HepG2 (cell line): ENCODE measurements around the gene LDAH.

Experiments
- ELF1 ChIP-seq: sonication (generic); formaldehyde crosslinking; IDR thresholded peaks from 2 replicates; pipeline ENCODE4 v1.4.0; 2020; ENCODE audit warnings: missing genetic modification reagents
- MEF2D ChIP-seq: sonication (generic); formaldehyde crosslinking; IDR thresholded peaks from 2 replicates; pipeline ENCODE4 v1.5.1; 2020; ENCODE audit warnings: mild to moderate bottlenecking, missing genetic modification reagents
- NCOA2 ChIP-seq: sonication (generic); formaldehyde crosslinking; IDR thresholded peaks from 2 replicates; pipeline ENCODE4 v1.8.0; 2022; ENCODE audit warnings: inconsistent platforms
- NFE2 ChIP-seq: sonication (generic); formaldehyde crosslinking; IDR thresholded peaks from 2 replicates; pipeline ENCODE4 v1.4.0; 2020; ENCODE audit warnings: missing genetic modification reagents
- NFE2L1 ChIP-seq: sonication (generic); formaldehyde crosslinking; IDR thresholded peaks from 2 replicates; pipeline ENCODE4 v1.4.0; 2020; ENCODE audit warnings: missing genetic modification reagents, mild to moderate bottlenecking, borderline replicate concordance
- RAD21 ChIP-seq: fragments of 450-650 bp; formaldehyde crosslinking; IDR thresholded peaks from 2 replicates; pipeline ENCODE4 v1.5.0; 2020; ENCODE audit warnings: mild to moderate bottlenecking
- SP1 ChIP-seq, 2 experiments: fragments of 450-650 bp in 1 of 2; sonication (generic) in 1 of 2; formaldehyde crosslinking in 1 of 2; IDR thresholded peaks; 2 replicates each; pipeline versions ENCODE4 v1.4.0 to v1.6.1; 2016 to 2020; ENCODE audit warnings: missing genetic modification reagents in 1 of 2
- TARDBP ChIP-seq: sonication (generic); formaldehyde crosslinking; IDR thresholded peaks from 2 replicates; pipeline ENCODE4 v1.8.0; 2022; ENCODE audit warnings: mild to moderate bottlenecking, missing genetic modification reagents
- ZFX ChIP-seq: sonication (generic); formaldehyde crosslinking; IDR thresholded peaks from 2 replicates; pipeline ENCODE4 v1.4.0; 2020; ENCODE audit warnings: mild to moderate bottlenecking, low read depth, missing genetic modification reagents, moderate library complexity
- ZNF629 ChIP-seq: sonication (generic); formaldehyde crosslinking; conservative IDR thresholded peaks from 2 replicates; pipeline ENCODE4 v1.5.0; 2020; ENCODE audit warnings: missing genetic modification reagents
- TF ChIP-seq, protein P1 (sequence below): sonication (generic); formaldehyde crosslinking; IDR thresholded peaks from 2 replicates; pipeline ENCODE4 v1.5.0; 2020; ENCODE audit warnings: mild to moderate bottlenecking, missing genetic modification reagents, moderate library complexity
- TF ChIP-seq, protein P2 (sequence below): sonication (generic); formaldehyde crosslinking; IDR thresholded peaks from 2 replicates; pipeline ENCODE4 v1.4.0; 2020; ENCODE audit warnings: missing genetic modification reagents

DNA sequence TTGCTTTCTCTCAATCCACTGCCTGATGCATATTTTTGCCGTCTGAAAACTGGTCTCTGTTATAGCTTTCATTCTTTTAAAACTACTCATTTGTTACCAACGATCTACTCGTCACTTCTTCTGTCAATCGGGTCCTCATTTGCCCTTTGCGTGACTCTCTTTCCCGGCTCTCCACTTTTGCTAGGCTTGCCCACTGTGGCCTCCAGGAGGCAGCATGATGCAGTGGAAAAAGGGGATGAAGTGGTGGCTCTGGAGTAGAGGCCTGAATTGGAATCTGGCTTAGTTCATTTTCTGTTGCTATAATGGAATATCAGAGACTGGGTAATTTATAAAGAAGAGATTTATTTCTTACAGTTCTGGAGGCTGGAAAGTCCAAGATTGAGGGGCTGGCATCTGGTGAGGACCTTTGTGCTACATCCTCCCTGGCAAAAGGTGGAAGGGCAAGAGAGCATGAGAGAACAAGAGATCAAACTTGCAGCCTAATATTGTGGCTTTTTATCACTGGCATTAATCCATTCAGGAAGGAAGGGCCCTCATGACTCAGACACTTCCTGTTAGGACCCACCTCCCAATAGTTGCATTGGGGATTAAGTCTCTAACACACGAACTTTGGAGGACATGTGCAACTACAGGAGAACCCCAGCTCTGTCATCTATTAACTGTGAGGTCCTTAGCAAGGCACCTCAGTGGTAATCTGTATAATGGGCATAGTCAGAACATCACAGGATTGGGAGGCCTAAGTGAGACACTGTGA lies 140.6 kb downstream of the LDAH start:
- TF ChIP-seq RAD21 (CRISPR knock-in tag): peak; percentile 82
- no peak for TF ChIP-seq SP1 (IDR thresholded peaks at IDR 0.05)
- no peak for TF ChIP-seq SP1 (CRISPR knock-in tag; IDR thresholded peaks at IDR 0.05)
- TF ChIP-seq NFE2L1: no peak
- TF ChIP-seq, protein P1, sequence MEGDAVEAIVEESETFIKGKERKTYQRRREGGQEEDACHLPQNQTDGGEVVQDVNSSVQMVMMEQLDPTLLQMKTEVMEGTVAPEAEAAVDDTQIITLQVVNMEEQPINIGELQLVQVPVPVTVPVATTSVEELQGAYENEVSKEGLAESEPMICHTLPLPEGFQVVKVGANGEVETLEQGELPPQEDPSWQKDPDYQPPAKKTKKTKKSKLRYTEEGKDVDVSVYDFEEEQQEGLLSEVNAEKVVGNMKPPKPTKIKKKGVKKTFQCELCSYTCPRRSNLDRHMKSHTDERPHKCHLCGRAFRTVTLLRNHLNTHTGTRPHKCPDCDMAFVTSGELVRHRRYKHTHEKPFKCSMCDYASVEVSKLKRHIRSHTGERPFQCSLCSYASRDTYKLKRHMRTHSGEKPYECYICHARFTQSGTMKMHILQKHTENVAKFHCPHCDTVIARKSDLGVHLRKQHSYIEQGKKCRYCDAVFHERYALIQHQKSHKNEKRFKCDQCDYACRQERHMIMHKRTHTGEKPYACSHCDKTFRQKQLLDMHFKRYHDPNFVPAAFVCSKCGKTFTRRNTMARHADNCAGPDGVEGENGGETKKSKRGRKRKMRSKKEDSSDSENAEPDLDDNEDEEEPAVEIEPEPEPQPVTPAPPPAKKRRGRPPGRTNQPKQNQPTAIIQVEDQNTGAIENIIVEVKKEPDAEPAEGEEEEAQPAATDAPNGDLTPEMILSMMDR (CRISPR knock-in tag): peak; percentile 82
- no peak for TF ChIP-seq ELF1 (CRISPR knock-in tag)
- no peak for TF ChIP-seq ZFX (CRISPR knock-in tag)
- TF ChIP-seq, protein P2, sequence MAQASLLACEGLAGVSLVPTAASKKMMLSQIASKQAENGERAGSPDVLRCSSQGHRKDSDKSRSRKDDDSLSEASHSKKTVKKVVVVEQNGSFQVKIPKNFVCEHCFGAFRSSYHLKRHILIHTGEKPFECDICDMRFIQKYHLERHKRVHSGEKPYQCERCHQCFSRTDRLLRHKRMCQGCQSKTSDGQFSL (CRISPR knock-in tag): no peak
- TF ChIP-seq NFE2 (CRISPR knock-in tag): no peak
- no peak for TF ChIP-seq NCOA2 (CRISPR knock-in tag)
- peak; percentile 80 for TF ChIP-seq ZNF629
- no peak for TF ChIP-seq MEF2D
- no peak for TF ChIP-seq TARDBP
